Measurements from ENCODE around the gene APBB2.

The APBB2 gene

GRCh38 chr4:40956721-40957255, 257.6 kb downstream of the APBB2 start:
- Histone ChIP-seq H3K27ac (ENCODE audit: low read depth, low read length) (no peak overlapping the region), H3K4me2 (ENCODE audit: low read length) (no peak overlapping the region), H3K27me3 (ENCODE audit: control insufficient read depth, low read length) (no peaks in the 10 kb centered on the region), H3K9me2 (replicated peaks; ENCODE audit: control insufficient read depth, low read length) (no peaks in the 10 kb centered on the region), H3F3A (ENCODE audit: control insufficient read depth, insufficient read depth) (no peaks in the 10 kb centered on the region), H4K20me1 (ENCODE audit: control insufficient read depth, insufficient read depth, low read depth, low read length) (no peaks in the 10 kb centered on the region), H3K79me2 (ENCODE audit: control insufficient read depth, low read length) (no peaks in the 10 kb centered on the region), H3K36me3 (ENCODE audit: control insufficient read depth, low read length) (no peaks in the 10 kb centered on the region), H3K4me1 (ENCODE audit: control insufficient read depth, low read length) (peaks cover 16% of the 10 kb centered on the region), H3K9me3 (ENCODE audit: control insufficient read depth, insufficient read depth, low read length) (no peaks in the 10 kb centered on the region), H3K4me3 (ENCODE audit: low read length) (no peak overlapping the region)
- TF ChIP-seq CTCF (IDR thresholded peaks at IDR 0.05; ENCODE audit: low read depth, low read length, poor library complexity, severe bottlenecking): no peak
- TF ChIP-seq EZH2phosphoT487 (IDR thresholded peaks at IDR 0.05; ENCODE audit: borderline replicate concordance, low read length): no peak

GRCh38 chr4:40954088-40954668, 260.2 kb downstream of the APBB2 start:
- Histone ChIP-seq H3K36me3 (ENCODE audit: control insufficient read depth, low read length) (no peaks in the 10 kb centered on the region), H3K4me3 (ENCODE audit: low read length) (no peak overlapping the region), H3F3A (ENCODE audit: control insufficient read depth, insufficient read depth) (no peaks in the 10 kb centered on the region), H3K4me1 (ENCODE audit: control insufficient read depth, low read length) (peaks cover 16% of the 10 kb centered on the region), H3K4me2 (ENCODE audit: low read length) (no peak overlapping the region; the same call in 1 of the 2 replicates), H3K9me2 (replicated peaks; ENCODE audit: control insufficient read depth, low read length) (no peaks in the 10 kb centered on the region), H3K79me2 (ENCODE audit: control insufficient read depth, low read length) (no peaks in the 10 kb centered on the region), H4K20me1 (ENCODE audit: control insufficient read depth, insufficient read depth, low read depth, low read length) (no peaks in the 10 kb centered on the region), H3K9me3 (ENCODE audit: control insufficient read depth, insufficient read depth, low read length) (no peaks in the 10 kb centered on the region), H3K27ac (ENCODE audit: low read depth, low read length) (no peak overlapping the region), H3K27me3 (ENCODE audit: control insufficient read depth, low read length) (no peaks in the 10 kb centered on the region)
- TF ChIP-seq EZH2phosphoT487 (IDR thresholded peaks at IDR 0.05; ENCODE audit: borderline replicate concordance, low read length) (no peak), CTCF (IDR thresholded peaks at IDR 0.05; ENCODE audit: low read depth, low read length, poor library complexity, severe bottlenecking) (no peak)

- Histone ChIP-seq H3K4me2 (ENCODE audit: low read length) (no peak overlapping the region), H3K79me2 (ENCODE audit: control insufficient read depth, low read length) (no peaks in the 10 kb centered on the region), H3K4me3 (ENCODE audit: low read length) (no peak overlapping the region), H3F3A (ENCODE audit: control insufficient read depth, insufficient read depth) (no peaks in the 10 kb centered on the region), H3K36me3 (ENCODE audit: control insufficient read depth, low read length) (no peaks in the 10 kb centered on the region), H3K27me3 (ENCODE audit: control insufficient read depth, low read length) (no peaks in the 10 kb centered on the region), H3K9me3 (ENCODE audit: control insufficient read depth, insufficient read depth, low read length) (no peaks in the 10 kb centered on the region), H3K4me1 (ENCODE audit: control insufficient read depth, low read length) (peaks cover 16% of the 10 kb centered on the region), H4K20me1 (ENCODE audit: control insufficient read depth, insufficient read depth, low read depth, low read length) (no peaks in the 10 kb centered on the region), H3K9me2 (replicated peaks; ENCODE audit: control insufficient read depth, low read length) (no peaks in the 10 kb centered on the region), H3K27ac (ENCODE audit: low read depth, low read length) (no peak overlapping the region)
- TF ChIP-seq CTCF (IDR thresholded peaks at IDR 0.05; ENCODE audit: low read depth, low read length, poor library complexity, severe bottlenecking): no peak
- TF ChIP-seq EZH2phosphoT487 (IDR thresholded peaks at IDR 0.05; ENCODE audit: borderline replicate concordance, low read length): no peak
These were observed 260.9 kb downstream of the APBB2 start for GRCh38 chr4:40953283-40954087.

All from DOHH2 (cell line).